Measurements from ENCODE around the gene IGFL3. TPM values are rescaled to one million over a fixed set of nuclear protein-coding genes. Genes with fewer than 3 reads are reported as not detected.

The IGFL3 gene
- total and polyA plus RNA-seq, 9 of the 15 experiments (the other 6 are each of a cell fraction or from before 2014, with no cell fraction given): not detected

GRCh38 chr19:46132508-46133100 lies 8.1 kb upstream of the IGFL3 start:
- Histone ChIP-seq H3K27me3 (ENCODE audit: control insufficient read depth in 2 of 2, insufficient read depth in 2 of 2, low read length in 2 of 2) (peaks cover 0 to 7% of the 10 kb centered on the region in 2 experiments; a peak in 2 of 5 replicates), H3K79me2 (ENCODE audit: control insufficient read depth, insufficient read depth, low read length) (no peaks in the 10 kb centered on the region), H3K9me1 (ENCODE audit: control insufficient read depth, insufficient read depth, low read length) (no peaks in the 10 kb centered on the region), H3K4me2 (ENCODE audit: insufficient read depth, low read length) (peak overlapping the region; percentile 13; the same call in 1 of the 2 replicates), H4K20me1 (replicated peaks; ENCODE audit: control insufficient read depth, insufficient read depth, low read length) (no peaks in the 10 kb centered on the region), H3K36me3 (ENCODE audit: control insufficient read depth, insufficient read depth, low read length) (no peaks in the 10 kb centered on the region), H3K4me1 (replicated peaks in 1 of 2; ENCODE audit: control insufficient read depth in 2 of 2, insufficient read depth in 2 of 2, low read length in 2 of 2) (no peaks in the 10 kb centered on the region; a peak in 1 of 5 replicates), H3K4me3 (no peak overlapping the region), H3K27ac (ENCODE audit: extremely low read depth, low read depth, low read length) (no peak overlapping the region), H3K9me3 (replicated peaks; ENCODE audit: control insufficient read depth, insufficient read depth, low read depth, low read length) (no peaks in the 10 kb centered on the region), H2AFZ (ENCODE audit: low read depth, low read length) (peak overlapping the region; percentile 23; the same call in 1 of the 2 replicates), H3K9ac (ENCODE audit: insufficient read depth in 1 of 2, low read depth in 2 of 2, low read length in 2 of 2) (no peak overlapping the region)
- FAIRE-seq (no peak), DNase-seq (ENCODE audit: extremely low read depth in 1 of 4, low spot score in 3 of 4) (no peak), ATAC-seq (no peak)
- intact Hi-C loops (cut with micrococcal nuclease) (no loop called here), in situ Hi-C loops (cut with MboI) (no loop called here)
- WGBS (ENCODE audit: insufficient coverage, low coverage, missing lambda C conversion rate): 10% methylated on average over 3 of the region's 4 CpGs
- ChIA-PET CTCF (ENCODE audit: low intra/inter-chr PET ratio) (no interaction called here), POLR2A (no interaction called here)
- no TSS peak for BruUV-seq (replicated peaks)
- TF ChIP-seq TEAD4 (IDR thresholded peaks at IDR 0.05; ENCODE audit: low read length) (no peak), TEAD4 (CRISPR knock-in tag; IDR thresholded peaks at IDR 0.05; ENCODE audit: borderline replicate concordance) (no peak), ID3 (CRISPR knock-in tag; IDR thresholded peaks at IDR 0.05) (no peak), ID3 (tag; IDR thresholded peaks at IDR 0.05) (peak; percentile 32; the same call in 1 of the 2 replicates), ZNF512 (tag; IDR thresholded peaks at IDR 0.05) (peak; percentile 34; the same call in 1 of the 2 replicates), MED1 (CRISPR knock-in tag; IDR thresholded peaks at IDR 0.05; ENCODE audit: borderline replicate concordance) (no peak), USF1 (CRISPR knock-in tag; IDR thresholded peaks at IDR 0.05) (peak; percentile 58), OTX1 (CRISPR knock-in tag; IDR thresholded peaks at IDR 0.05) (peak; percentile 91), ELF4 (CRISPR knock-in tag; IDR thresholded peaks at IDR 0.05) (peak; percentile 86), EP400 (IDR thresholded peaks at IDR 0.05) (no peak), THRB (CRISPR knock-in tag; conservative IDR thresholded peaks at IDR 0.05) (peak; percentile 71), HMG20A (CRISPR knock-in tag; conservative IDR thresholded peaks at IDR 0.05) (no peak), HBP1 (CRISPR knock-in tag; IDR thresholded peaks at IDR 0.05) (peak; percentile 48; the same call in 1 of the 2 replicates), TFE3 (CRISPR knock-in tag; IDR thresholded peaks at IDR 0.05) (peak; percentile 64)

Data from K562 (cell line).